ENCODE measurements around the gene SACM1L. TPM values are rescaled to one million over a fixed set of nuclear protein-coding genes. Genes with fewer than 3 reads are reported as not detected.

The SACM1L gene
- total and polyA plus RNA-seq, 2 donors (not counting 3 experiments of a cell fraction or from before 2014, with no cell fraction given), result 11.9 to 39.9 TPM

DNA sequence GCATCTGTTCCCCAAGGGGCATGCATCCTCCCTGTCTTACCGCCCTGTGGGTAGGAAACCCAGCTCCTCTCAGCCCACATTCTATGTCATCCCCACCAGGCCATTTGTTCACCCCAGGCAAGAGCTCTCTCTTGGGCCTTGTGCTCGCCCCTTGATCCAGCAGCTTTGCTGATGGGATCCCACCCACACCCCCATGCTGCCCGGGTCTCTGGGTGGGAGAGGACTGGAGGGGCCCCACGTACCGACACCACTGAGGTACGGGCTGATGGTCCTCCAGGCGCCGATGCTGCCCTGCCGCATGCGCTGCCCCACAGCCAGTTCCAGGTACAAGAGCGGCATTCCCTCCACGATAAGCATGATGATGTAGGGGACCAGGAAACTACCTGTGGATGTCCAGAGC, 92.6 kb downstream of the SACM1L start:
- intact Hi-C loops (cut with micrococcal nuclease) (no loop called here), dilution Hi-C loops (cut with MboI; ENCODE audit: extremely low pct_ligation_motif_present, low sequenced_read_pairs) (no loop called here)
- FAIRE-seq (no peak), DNase-seq (ENCODE audit: low read depth, low spot score) (no peak)
- Histone ChIP-seq H3K4me2 (ENCODE audit: insufficient read depth, low read length) (no peak overlapping the region), H3K9me1 (replicated peaks; ENCODE audit: control insufficient read depth, extremely low read depth, insufficient read depth, low read length) (no peaks in the 10 kb centered on the region), H3K36me3 (ENCODE audit: control insufficient read depth in 2 of 2, extremely low read depth in 1 of 2, insufficient read depth in 2 of 2, low read length in 2 of 2) (no peaks in the 10 kb centered on the region), H3K27ac (ENCODE audit: insufficient read depth, low read depth, low read length) (no peak overlapping the region), H3K9ac (replicated peaks; ENCODE audit: extremely low read depth, insufficient read depth, low read length) (no peak overlapping the region), H4K20me1 (replicated peaks; ENCODE audit: control insufficient read depth, extremely low read depth, insufficient read depth, low read length) (no peaks in the 10 kb centered on the region), H3K4me3 (replicated peaks in 1 of 3; ENCODE audit: insufficient read depth in 1 of 3, low read depth in 1 of 3, low read length in 3 of 3) (no peak overlapping the region), H3K79me2 (ENCODE audit: control insufficient read depth, insufficient read depth, low read length) (no peaks in the 10 kb centered on the region), H3K27me3 (ENCODE audit: control insufficient read depth in 2 of 2, insufficient read depth in 2 of 2, low read length in 2 of 2) (peaks cover 3 to 14% of the 10 kb centered on the region in 2 experiments), H3K9me3 (replicated peaks; ENCODE audit: control insufficient read depth, insufficient read depth, low read length) (no peaks in the 10 kb centered on the region), H2AFZ (ENCODE audit: low read depth, low read length) (no peak overlapping the region), H3K4me1 (ENCODE audit: control insufficient read depth, extremely low read depth, insufficient read depth, low read length) (no peaks in the 10 kb centered on the region)
- ChIA-PET POLR2A (no interaction called here), CTCF (no interaction called here)
- BruUV-seq (replicated peaks), result no TSS peak
- TF ChIP-seq, protein P1, sequence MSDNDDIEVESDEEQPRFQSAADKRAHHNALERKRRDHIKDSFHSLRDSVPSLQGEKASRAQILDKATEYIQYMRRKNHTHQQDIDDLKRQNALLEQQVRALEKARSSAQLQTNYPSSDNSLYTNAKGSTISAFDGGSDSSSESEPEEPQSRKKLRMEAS (IDR thresholded peaks at IDR 0.05; ENCODE audit: insufficient read depth, insufficient read length), result no peak

DNA sequence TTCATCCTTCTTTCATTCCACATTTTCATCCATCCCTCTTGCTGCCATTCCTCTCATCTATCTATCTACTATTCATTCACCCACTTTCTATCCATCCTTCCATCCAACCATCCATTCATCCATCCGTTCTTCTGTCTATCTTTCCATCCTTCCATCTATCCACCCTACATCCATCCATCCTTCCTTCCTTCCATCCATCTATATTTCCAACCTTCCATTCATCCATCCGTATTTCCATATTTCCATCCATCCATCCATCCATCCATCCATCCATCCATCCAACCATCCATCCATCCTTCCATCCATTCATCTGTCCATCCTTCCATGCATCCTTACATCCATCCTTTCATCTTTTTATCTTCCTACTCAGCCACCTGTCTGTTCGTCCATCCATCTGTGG, 93.2 kb downstream of the SACM1L start:
- BruUV-seq (replicated peaks), result no TSS peak
- peaks cover 3 to 14% of the 10 kb centered on the region in 2 experiments for H3K27me3 ChIP-seq (ENCODE audit: control insufficient read depth in 2 of 2, insufficient read depth in 2 of 2, low read length in 2 of 2)
- dilution Hi-C loops (cut with MboI; ENCODE audit: extremely low pct_ligation_motif_present, low sequenced_read_pairs), result no loop called here

More for the DNA sequence above, 93.2 kb downstream of the SACM1L start:
- Histone ChIP-seq H3K36me3 (ENCODE audit: control insufficient read depth in 2 of 2, extremely low read depth in 1 of 2, insufficient read depth in 2 of 2, low read length in 2 of 2) (no peaks in the 10 kb centered on the region), H2AFZ (ENCODE audit: low read depth, low read length) (no peak overlapping the region), H3K4me1 (ENCODE audit: control insufficient read depth, extremely low read depth, insufficient read depth, low read length) (no peaks in the 10 kb centered on the region), H3K27ac (ENCODE audit: insufficient read depth, low read depth, low read length) (no peak overlapping the region), H4K20me1 (replicated peaks; ENCODE audit: control insufficient read depth, extremely low read depth, insufficient read depth, low read length) (no peaks in the 10 kb centered on the region), H3K9me3 (replicated peaks; ENCODE audit: control insufficient read depth, insufficient read depth, low read length) (no peaks in the 10 kb centered on the region), H3K4me3 (replicated peaks in 1 of 3; ENCODE audit: insufficient read depth in 1 of 3, low read depth in 1 of 3, low read length in 3 of 3) (no peak overlapping the region), H3K9ac (replicated peaks; ENCODE audit: extremely low read depth, insufficient read depth, low read length) (no peak overlapping the region), H3K4me2 (ENCODE audit: insufficient read depth, low read length) (no peak overlapping the region), H3K9me1 (replicated peaks; ENCODE audit: control insufficient read depth, extremely low read depth, insufficient read depth, low read length) (no peaks in the 10 kb centered on the region), H3K79me2 (ENCODE audit: control insufficient read depth, insufficient read depth, low read length) (no peaks in the 10 kb centered on the region)
- CTCF ChIA-PET, result no interaction called here
- POLR2A ChIA-PET, result no interaction called here
- FAIRE-seq (no peak), DNase-seq (ENCODE audit: low read depth, low spot score) (no peak)
- intact Hi-C loops (cut with micrococcal nuclease), result no loop called here
- no peak for TF ChIP-seq EZH2 (IDR thresholded peaks at IDR 0.05; ENCODE audit: borderline replicate concordance, low read depth, low read length, severe bottlenecking)
- TF ChIP-seq JUN (IDR thresholded peaks at IDR 0.05; ENCODE audit: borderline replicate concordance, insufficient read depth, insufficient read length, low read depth), result no peak
- TF ChIP-seq GATA2 (IDR thresholded peaks at IDR 0.05; ENCODE audit: insufficient read depth, insufficient read length, low read depth, low read length), result no peak
- no peak for TF ChIP-seq FOS (IDR thresholded peaks at IDR 0.05; ENCODE audit: borderline replicate concordance, insufficient read depth, low read length)
- TF ChIP-seq POLR2AphosphoS5 (IDR thresholded peaks at IDR 0.05; ENCODE audit: insufficient read depth, low read depth, low read length), result no peak
- TF ChIP-seq, protein P2, sequence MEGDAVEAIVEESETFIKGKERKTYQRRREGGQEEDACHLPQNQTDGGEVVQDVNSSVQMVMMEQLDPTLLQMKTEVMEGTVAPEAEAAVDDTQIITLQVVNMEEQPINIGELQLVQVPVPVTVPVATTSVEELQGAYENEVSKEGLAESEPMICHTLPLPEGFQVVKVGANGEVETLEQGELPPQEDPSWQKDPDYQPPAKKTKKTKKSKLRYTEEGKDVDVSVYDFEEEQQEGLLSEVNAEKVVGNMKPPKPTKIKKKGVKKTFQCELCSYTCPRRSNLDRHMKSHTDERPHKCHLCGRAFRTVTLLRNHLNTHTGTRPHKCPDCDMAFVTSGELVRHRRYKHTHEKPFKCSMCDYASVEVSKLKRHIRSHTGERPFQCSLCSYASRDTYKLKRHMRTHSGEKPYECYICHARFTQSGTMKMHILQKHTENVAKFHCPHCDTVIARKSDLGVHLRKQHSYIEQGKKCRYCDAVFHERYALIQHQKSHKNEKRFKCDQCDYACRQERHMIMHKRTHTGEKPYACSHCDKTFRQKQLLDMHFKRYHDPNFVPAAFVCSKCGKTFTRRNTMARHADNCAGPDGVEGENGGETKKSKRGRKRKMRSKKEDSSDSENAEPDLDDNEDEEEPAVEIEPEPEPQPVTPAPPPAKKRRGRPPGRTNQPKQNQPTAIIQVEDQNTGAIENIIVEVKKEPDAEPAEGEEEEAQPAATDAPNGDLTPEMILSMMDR (IDR thresholded peaks at IDR 0.05; ENCODE audit: extremely low read depth in 1 of 2, insufficient read depth in 1 of 2, low read depth in 1 of 2, low read length in 2 of 2), result no peak
- no peak for TF ChIP-seq MYC (IDR thresholded peaks at IDR 0.05; ENCODE audit: low read depth, low read length)

All from endothelial cell of umbilical vein (primary cell).